GM18499 (cell line): Measurements from ENCODE around the gene ACTMAP.
A peak's percentile ranks its signal among the peaks of the same experiment; 100 is the strongest.
"Not testable (repeated sequence)": the region's sequence is repeated elsewhere in the genome, so short reads cannot be mapped to it uniquely, and the experiment has no call there.

Experiments used
- ATAC-seq: cut with Tn5 transposase; IDR thresholded peaks from one replicate; pipeline ENCODE4 v1.9.1; 2021; ENCODE audit warnings: moderate number of reproducible peaks; ENCODE audit not compliant: insufficient read depth, unreplicated experiment

ACTMAP gene

GRCh38 chr19:40776932-40777644, 26.8 kb upstream of the ACTMAP start:
- ATAC-seq: peak; percentile 54

GRCh38 chr19:40776364-40776763, 26.1 kb upstream of the ACTMAP start:
- ATAC-seq: no peak

- no peak for ATAC-seq
Observed at GRCh38 chr19:40775632-40776022, 25.4 kb upstream of the ACTMAP start.

GRCh38 chr19:40774916-40775631, 24.8 kb upstream of the ACTMAP start, which contains the start of gene MIA:
Gene MIA (plus strand): TSS chr19:40775521. CDS start chr19:40775543, 22 bp downstream.
- ATAC-seq: no peak

GRCh38 chr19:40771101-40771862, 21.0 kb upstream of the ACTMAP start:
- not testable (repeated sequence) for ATAC-seq

- no peak for ATAC-seq
Observed at GRCh38 chr19:40768869-40769268, 18.6 kb upstream of the ACTMAP start.

GRCh38 chr19:40766385-40766784, 16.1 kb upstream of the ACTMAP start:
- not testable (repeated sequence) for ATAC-seq

- ATAC-seq: no peak
Observed at GRCh38 chr19:40763963-40764362, 13.7 kb upstream of the ACTMAP start.

GRCh38 chr19:40763526-40763925, 13.2 kb upstream of the ACTMAP start:
- ATAC-seq: no peak

- ATAC-seq: no peak
Observed at GRCh38 chr19:40762754-40763470, 12.6 kb upstream of the ACTMAP start.

GRCh38 chr19:40759352-40759751, 9.1 kb upstream of the ACTMAP start:
- ATAC-seq: no peak

GRCh38 chr19:40758491-40758890, 8.2 kb upstream of the ACTMAP start:
- ATAC-seq: no peak

- no peak for ATAC-seq
Observed at GRCh38 chr19:40756502-40757110, 6.3 kb upstream of the ACTMAP start.

- no peak for ATAC-seq
Observed at GRCh38 chr19:40755791-40756190, 5.5 kb upstream of the ACTMAP start.

- ATAC-seq: no peak
Observed at GRCh38 chr19:40755248-40755624, 5.0 kb upstream of the ACTMAP start.

GRCh38 chr19:40754611-40755247, 4.5 kb upstream of the ACTMAP start:
- ATAC-seq: no peak

GRCh38 chr19:40752257-40752781, 2.0 kb upstream of the ACTMAP start:
- no peak for ATAC-seq

- ATAC-seq: peak; percentile 25
Observed at GRCh38 chr19:40750874-40751537, 729 bp upstream of the ACTMAP start, which contains the start of gene SNRPA. Gene SNRPA (plus strand): TSS chr19:40751203. CDS start chr19:40751409, 206 bp downstream.

- no peak for ATAC-seq
Observed at GRCh38 chr19:40747536-40747935, 2.7 kb downstream of the ACTMAP start.
